GM21786 (cell line): Measurements from ENCODE around the gene CRB2.

ENCODE experiments used
- ATAC-seq: cut with Tn5 transposase; IDR thresholded peaks from one replicate; pipeline ENCODE4 v1.9.1; 2021; ENCODE audit not compliant: unreplicated experiment

Gene CRB2

GRCh38 chr9:123361731-123362510 lies 5.9 kb downstream of the CRB2 start:
- ATAC-seq, result no peak

GRCh38 chr9:123362856-123363255 lies 6.9 kb downstream of the CRB2 start:
- no peak for ATAC-seq

GRCh38 chr9:123364241-123364824 lies 8.3 kb downstream of the CRB2 start:
- ATAC-seq, result no peak

- ATAC-seq, result no peak
These were observed 9.4 kb downstream of the CRB2 start for GRCh38 chr9:123365287-123365880.

- ATAC-seq, result no peak
These were observed 10.0 kb downstream of the CRB2 start for GRCh38 chr9:123365881-123366528.

GRCh38 chr9:123368023-123368422 lies 12.0 kb downstream of the CRB2 start:
- ATAC-seq, result no peak

GRCh38 chr9:123368536-123369153 lies 12.6 kb downstream of the CRB2 start:
- ATAC-seq, result no peak

- no peak for ATAC-seq
These were observed 13.3 kb downstream of the CRB2 start for GRCh38 chr9:123369296-123369695.

GRCh38 chr9:123370108-123370507 lies 14.1 kb downstream of the CRB2 start:
- ATAC-seq, result no peak

GRCh38 chr9:123370526-123371227 lies 14.7 kb downstream of the CRB2 start:
- no peak for ATAC-seq

GRCh38 chr9:123371228-123371584 lies 15.2 kb downstream of the CRB2 start:
- ATAC-seq, result no peak

- no peak for ATAC-seq
These were observed 16.0 kb downstream of the CRB2 start for GRCh38 chr9:123371805-123372590.

GRCh38 chr9:123372766-123373446 lies 16.9 kb downstream of the CRB2 start:
- no peak for ATAC-seq

- ATAC-seq, result no peak
These were observed 17.5 kb downstream of the CRB2 start for GRCh38 chr9:123373447-123373923.

GRCh38 chr9:123373946-123374345 lies 17.9 kb downstream of the CRB2 start:
- ATAC-seq, result no peak

- no peak for ATAC-seq
These were observed 19.6 kb downstream of the CRB2 start for GRCh38 chr9:123375469-123376132.

- ATAC-seq, result no peak
These were observed 20.4 kb downstream of the CRB2 start for GRCh38 chr9:123376218-123377071.
